SK-N-SH (cell line): Measurements from ENCODE around the gene CYP27B1. TPM values are rescaled to one million over a fixed set of nuclear protein-coding genes. Genes with fewer than 3 reads are reported as not detected.

Experiments
- CTCF ChIA-PET: fragments of 300-600, 350-600 bp; formaldehyde crosslinking; extraction: SDS; loops from one replicate; lab custom pipeline; 2021; lab: Yijun Ruan, JAX
- POLR2A ChIA-PET: fragments of 350-600 bp; sonication (Branson Sonifier 250); formaldehyde crosslinking; extraction: SDS; loops from one replicate; lab custom pipeline; 2020; ENCODE audit warnings: antibody characterized with exemption, inconsistent platforms; lab: Yijun Ruan, JAX
- DNase-seq: peaks from one replicate; pipeline ENCODE4 v3.0.0; 2012
- H2AFZ ChIP-seq: fragments of 200-600 bp; sonication (generic); 2 replicates; pipeline ENCODE4 v1.8.1; 2016; ENCODE audit warnings: antibody characterized with exemption, mild to moderate bottlenecking, low read depth
- H3F3A ChIP-seq: fragments of 200-600 bp; sonication (generic); replicated peaks from 2 replicates; pipeline ENCODE3; 2016; ENCODE audit warnings: antibody characterized with exemption, mild to moderate bottlenecking; ENCODE audit not compliant: insufficient read depth
- H3K27ac ChIP-seq, 2 experiments: fragments of 200-500 bp in 1 of 2; fragments of 200-600 bp in 1 of 2; sonication (Bioruptor generic) in 1 of 2; sonication (generic), shearing (Covaris generic) in 1 of 2; 2 replicates each; pipeline versions ENCODE4 v1.5.1 to v1.6.1; 2014 to 2016; ENCODE audit warnings: low read depth in 2 of 2, inconsistent platforms in 1 of 2, low read length in 1 of 2, mild to moderate bottlenecking in 1 of 2, mixed read lengths in 1 of 2
- H3K27me3 ChIP-seq: fragments of 200-600 bp; sonication (generic), shearing (Covaris generic); 2 replicates; pipeline ENCODE4 v1.6.1; 2016; ENCODE audit warnings: mixed run types; ENCODE audit not compliant: insufficient read depth
- H3K36me3 ChIP-seq, 2 experiments: fragments of 200-500 bp in 1 of 2; fragments of 200-600 bp in 1 of 2; sonication (Bioruptor generic) in 1 of 2; sonication (generic) in 1 of 2; replicated peaks in 1 of 2; 2 replicates each; pipeline versions ENCODE3 to v1.5.1; 2014 to 2016; ENCODE audit warnings: low read length in 1 of 2, mild to moderate bottlenecking in 1 of 2; ENCODE audit not compliant: insufficient read depth in 2 of 2, control insufficient read depth in 1 of 2
- H3K4me1 ChIP-seq, 2 experiments: fragments of 200-500 bp in 1 of 2; fragments of 200-600 bp in 1 of 2; sonication (Bioruptor generic) in 1 of 2; sonication (generic), shearing (Covaris generic) in 1 of 2; 2 replicates each; pipeline versions ENCODE4 v1.5.1 to v1.6.1; 2014 to 2016; ENCODE audit warnings: low read depth in 1 of 2, low read length in 1 of 2, mixed run types in 1 of 2; ENCODE audit not compliant: insufficient read depth in 2 of 2, control insufficient read depth in 1 of 2
- H3K4me2 ChIP-seq: fragments of 200-600 bp; sonication (generic), shearing (Covaris generic); 2 replicates; pipeline ENCODE4 v1.6.1; 2017; ENCODE audit warnings: mixed run types
- H3K4me3 ChIP-seq, 2 experiments: fragments of 200-500 bp in 1 of 2; fragments of 200-600 bp in 1 of 2; sonication (Bioruptor generic) in 1 of 2; sonication (generic), shearing (Covaris generic) in 1 of 2; 2 replicates each; pipeline versions ENCODE4 v1.5.1 to v1.8.1; 2014 to 2016; ENCODE audit warnings: low read depth in 2 of 2, inconsistent platforms in 1 of 2, low read length in 1 of 2, mild to moderate bottlenecking in 1 of 2, mixed read lengths in 1 of 2, moderate library complexity in 1 of 2
- H3K79me2 ChIP-seq: fragments of 200-600 bp; sonication (generic); 2 replicates; pipeline ENCODE4 v1.8.1; 2017; ENCODE audit warnings: mild to moderate bottlenecking; ENCODE audit not compliant: insufficient read depth
- H3K9ac ChIP-seq: fragments of 200-600 bp; sonication (generic); 2 replicates; pipeline ENCODE4 v1.6.1; 2017; ENCODE audit warnings: mixed run types
- H3K9me2 ChIP-seq: fragments of 200-600 bp; sonication (generic); 2 replicates; pipeline ENCODE4 v1.6.1; 2017; ENCODE audit warnings: mixed run types
- H3K9me3 ChIP-seq: fragments of 200-600 bp; sonication (generic); 2 replicates; pipeline ENCODE4 v1.6.1; 2017; ENCODE audit warnings: mixed run types, mild to moderate bottlenecking, moderate library complexity
- H4K20me1 ChIP-seq: fragments of 200-600 bp; sonication (generic); 2 replicates; pipeline ENCODE4 v1.6.1; 2017; ENCODE audit warnings: mild to moderate bottlenecking, mixed run types; ENCODE audit not compliant: insufficient read depth
- CHD2 ChIP-seq: fragments of 150-350 bp; IDR thresholded peaks from 2 replicates; pipeline ENCODE4 v1.6.1; 2018; ENCODE audit warnings: low read length; ENCODE audit not compliant: partially characterized antibody
- ELF1 ChIP-seq: IDR thresholded peaks from 2 replicates; pipeline ENCODE4 v1.4.0; 2012
- EP300 ChIP-seq, 2 experiments: IDR thresholded peaks; 2 replicates each; pipeline versions ENCODE4 v1.4.0 to v1.6.1; 2012; ENCODE audit warnings: borderline replicate concordance in 1 of 2, low read depth in 1 of 2, low read length in 1 of 2
- FOSL2 ChIP-seq: IDR thresholded peaks from 2 replicates; pipeline ENCODE4 v1.4.0; 2012; ENCODE audit warnings: low read depth, mild to moderate bottlenecking, moderate library complexity, borderline replicate concordance
- FOXJ3 ChIP-seq: sonication (generic); formaldehyde crosslinking; IDR thresholded peaks from 2 replicates; pipeline ENCODE4 v1.5.1; 2020; ENCODE audit warnings: mild to moderate bottlenecking, missing genetic modification reagents
- FOXM1 ChIP-seq: IDR thresholded peaks from 2 replicates; pipeline ENCODE4 v1.4.0; 2012; ENCODE audit warnings: low read depth, mild to moderate bottlenecking
- GABPA ChIP-seq: IDR thresholded peaks from 2 replicates; pipeline ENCODE4 v1.4.0; 2012; ENCODE audit warnings: low read depth, mild to moderate bottlenecking
- GATA2 ChIP-seq: sonication (generic); formaldehyde crosslinking; IDR thresholded peaks from 2 replicates; pipeline ENCODE4 v1.5.0; 2020; ENCODE audit warnings: mild to moderate bottlenecking, missing genetic modification reagents
- IRF3 ChIP-seq: fragments of 150-350 bp; IDR thresholded peaks from 2 replicates; pipeline ENCODE4 v1.6.1; 2016; ENCODE audit warnings: mild to moderate bottlenecking, low read depth, low read length
- JUND ChIP-seq: IDR thresholded peaks from 2 replicates; pipeline ENCODE4 v1.4.0; 2012
- MAX ChIP-seq: IDR thresholded peaks from 2 replicates; pipeline ENCODE4 v1.4.0; 2012; ENCODE audit warnings: low read depth
- MXI1 ChIP-seq: IDR thresholded peaks from 2 replicates; pipeline ENCODE4 v1.6.1; 2012; ENCODE audit warnings: mild to moderate bottlenecking, low read depth, low read length, improper control_type of control experiment
- NFIC ChIP-seq: IDR thresholded peaks from 2 replicates; pipeline ENCODE4 v1.4.0; 2012; ENCODE audit warnings: borderline replicate concordance
- POLR2AphosphoS5 ChIP-seq: IDR thresholded peaks from 2 replicates; pipeline ENCODE4 v1.6.1; 2012; ENCODE audit warnings: low read depth, low read length
- RCOR1 ChIP-seq: fragments of 150-350 bp; IDR thresholded peaks from 2 replicates; pipeline ENCODE4 v1.6.1; 2017; ENCODE audit warnings: antibody characterized with exemption, low read length
- REST ChIP-seq: IDR thresholded peaks from 2 replicates; pipeline ENCODE4 v1.6.1; 2012; ENCODE audit warnings: mild to moderate bottlenecking, low read depth, low read length, moderate library complexity
- RFX5 ChIP-seq: IDR thresholded peaks from 2 replicates; pipeline ENCODE4 v1.6.1; 2012; ENCODE audit warnings: mild to moderate bottlenecking, improper control_type of control experiment, low read length
- SIN3A ChIP-seq: IDR thresholded peaks from 2 replicates; pipeline ENCODE4 v1.6.1; 2012; ENCODE audit warnings: low read depth, mild to moderate bottlenecking, low read length, moderate library complexity, borderline replicate concordance
- SMC3 ChIP-seq: IDR thresholded peaks from 2 replicates; pipeline ENCODE4 v1.6.1; 2012; ENCODE audit warnings: low read depth, low read length, improper control_type of control experiment
- TCF12 ChIP-seq: IDR thresholded peaks from 2 replicates; pipeline ENCODE4 v1.4.0; 2012
- USF2 ChIP-seq: fragments of 150-350 bp; IDR thresholded peaks from 2 replicates; pipeline ENCODE4 v1.6.1; 2017; ENCODE audit warnings: antibody characterized with exemption, low read length, low read depth, borderline replicate concordance
- WGBS: methylation state at CpG from one replicate; pipeline ENCODE4 v1.1.6; 2017; ENCODE audit warnings: low lambda C conversion rate; 5-methylcytosine and 5-hydroxymethylcytosine counted together
- polyA plus RNA-seq, 3 experiments: library from polyadenylated mRNA; depleted of rRNA; stranded (reverse); fragments of >200 nt; gene quantifications; 2 replicates each; pipeline ENCODE4 v1.2.3, GENCODE V29; 2012
- TF ChIP-seq, protein P1 (sequence below): IDR thresholded peaks from 2 replicates; pipeline ENCODE4 v1.4.0; 2012; ENCODE audit warnings: low read depth, borderline replicate concordance
- TF ChIP-seq, protein P2 (sequence below): IDR thresholded peaks from 2 replicates; pipeline ENCODE4; 2012

The CYP27B1 gene
- polyA plus RNA-seq, 1 of the 3 experiments (the other 2 are of a cell fraction), result 1.7 TPM

- TF ChIP-seq SMC3 (peak; percentile 28; the same call in 1 of the 2 replicates), POLR2AphosphoS5 (peak; percentile 44), EP300 (IDR thresholded peaks at IDR 0.05; ENCODE audit: borderline replicate concordance in 1 of 2, low read depth in 1 of 2, low read length in 1 of 2) (no peak), SIN3A (peak; percentile 28; the same call in 1 of the 2 replicates), IRF3 (no peak), MXI1 (peak; percentile 71), FOXM1 (no peak), MAX (peak; percentile 42), TCF12 (no peak), FOXJ3 (CRISPR knock-in tag) (no peak), RFX5 (0 out of 2 replicates have a peak, but pooled peaks have one; percentile 13)
These were observed 40.6 kb downstream of the CYP27B1 start (continued) for GRCh38 chr12:57726151-57726883.

- peak overlapping the region; percentile 89; the same call in 1 of the 2 replicates for H2AFZ ChIP-seq
- no peaks in the 10 kb centered on the region for H3K79me2 ChIP-seq
- 19% methylated on average over 7 of the region's 10 CpGs for WGBS
- peak overlapping the region; percentile 85 for H3K4me2 ChIP-seq
- H3K9me2 ChIP-seq, result no peaks in the 10 kb centered on the region
- peak overlapping the region; percentile 82; the same call in 1 of the 2 replicates for H3K9ac ChIP-seq
- CTCF ChIA-PET, result interaction anchor here (0.6 to 9.4 kb wide), 31 partner anchors 10 to 487 kb away, joined by 3 to 133 read pairs (median 4); partner anchors contain the start of genes AGAP2, B4GALNT1, CDK4 and EEF1AKMT3
- H3K9me3 ChIP-seq, result no peaks in the 10 kb centered on the region
- no peak for DNase-seq
- H3K4me1 ChIP-seq, result peaks cover 0 to 8% of the 10 kb centered on the region in 2 experiments; a peak in 1 of 4 replicates
- H4K20me1 ChIP-seq, result no peaks in the 10 kb centered on the region
- H3K27ac ChIP-seq, result no peak overlapping the region; a peak in 1 of 4 replicates
- peaks cover 3 to 22% of the 10 kb centered on the region in 2 experiments for H3K36me3 ChIP-seq
- POLR2A ChIA-PET, result interaction anchor here (0.5 to 3.6 kb wide), 4 partner anchors 10 to 115 kb away, joined by 3 to 21 read pairs (median 10); partner anchors contain the start of genes ARHGEF25 and TSPAN31
- H3K4me3 ChIP-seq, result peak overlapping the region; percentile 76 to 79
- no peaks in the 10 kb centered on the region for H3K27me3 ChIP-seq
- H3F3A ChIP-seq, result peaks cover 18% of the 10 kb centered on the region
- TF ChIP-seq, protein P1, sequence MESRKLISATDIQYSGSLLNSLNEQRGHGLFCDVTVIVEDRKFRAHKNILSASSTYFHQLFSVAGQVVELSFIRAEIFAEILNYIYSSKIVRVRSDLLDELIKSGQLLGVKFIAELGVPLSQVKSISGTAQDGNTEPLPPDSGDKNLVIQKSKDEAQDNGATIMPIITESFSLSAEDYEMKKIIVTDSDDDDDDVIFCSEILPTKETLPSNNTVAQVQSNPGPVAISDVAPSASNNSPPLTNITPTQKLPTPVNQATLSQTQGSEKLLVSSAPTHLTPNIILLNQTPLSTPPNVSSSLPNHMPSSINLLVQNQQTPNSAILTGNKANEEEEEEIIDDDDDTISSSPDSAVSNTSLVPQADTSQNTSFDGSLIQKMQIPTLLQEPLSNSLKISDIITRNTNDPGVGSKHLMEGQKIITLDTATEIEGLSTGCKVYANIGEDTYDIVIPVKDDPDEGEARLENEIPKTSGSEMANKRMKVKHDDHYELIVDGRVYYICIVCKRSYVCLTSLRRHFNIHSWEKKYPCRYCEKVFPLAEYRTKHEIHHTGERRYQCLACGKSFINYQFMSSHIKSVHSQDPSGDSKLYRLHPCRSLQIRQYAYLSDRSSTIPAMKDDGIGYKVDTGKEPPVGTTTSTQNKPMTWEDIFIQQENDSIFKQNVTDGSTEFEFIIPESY, result no peak
- TF ChIP-seq USF2, result no peak
- no peak for TF ChIP-seq NFIC
- TF ChIP-seq GABPA, result no peak
- TF ChIP-seq REST, result no peak
- TF ChIP-seq JUND, result no peak
- TF ChIP-seq GATA2 (CRISPR knock-in tag), result no peak
- TF ChIP-seq FOXJ3 (CRISPR knock-in tag), result no peak
- no peak for TF ChIP-seq RCOR1
- TF ChIP-seq ELF1, result no peak
- no peak for TF ChIP-seq FOXM1
- TF ChIP-seq, protein P2, sequence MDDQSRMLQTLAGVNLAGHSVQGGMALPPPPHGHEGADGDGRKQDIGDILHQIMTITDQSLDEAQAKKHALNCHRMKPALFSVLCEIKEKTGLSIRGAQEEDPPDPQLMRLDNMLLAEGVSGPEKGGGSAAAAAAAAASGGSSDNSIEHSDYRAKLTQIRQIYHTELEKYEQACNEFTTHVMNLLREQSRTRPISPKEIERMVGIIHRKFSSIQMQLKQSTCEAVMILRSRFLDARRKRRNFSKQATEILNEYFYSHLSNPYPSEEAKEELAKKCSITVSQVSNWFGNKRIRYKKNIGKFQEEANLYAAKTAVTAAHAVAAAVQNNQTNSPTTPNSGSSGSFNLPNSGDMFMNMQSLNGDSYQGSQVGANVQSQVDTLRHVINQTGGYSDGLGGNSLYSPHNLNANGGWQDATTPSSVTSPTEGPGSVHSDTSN, result no peak
- no peak for TF ChIP-seq SMC3
- no peak for TF ChIP-seq CHD2
- TF ChIP-seq FOSL2, result no peak
These were observed 41.1 kb downstream of the CYP27B1 start for GRCh38 chr12:57725851-57726150.
